Measurements from ENCODE around the gene LAMA4.

Gene LAMA4

DNA sequence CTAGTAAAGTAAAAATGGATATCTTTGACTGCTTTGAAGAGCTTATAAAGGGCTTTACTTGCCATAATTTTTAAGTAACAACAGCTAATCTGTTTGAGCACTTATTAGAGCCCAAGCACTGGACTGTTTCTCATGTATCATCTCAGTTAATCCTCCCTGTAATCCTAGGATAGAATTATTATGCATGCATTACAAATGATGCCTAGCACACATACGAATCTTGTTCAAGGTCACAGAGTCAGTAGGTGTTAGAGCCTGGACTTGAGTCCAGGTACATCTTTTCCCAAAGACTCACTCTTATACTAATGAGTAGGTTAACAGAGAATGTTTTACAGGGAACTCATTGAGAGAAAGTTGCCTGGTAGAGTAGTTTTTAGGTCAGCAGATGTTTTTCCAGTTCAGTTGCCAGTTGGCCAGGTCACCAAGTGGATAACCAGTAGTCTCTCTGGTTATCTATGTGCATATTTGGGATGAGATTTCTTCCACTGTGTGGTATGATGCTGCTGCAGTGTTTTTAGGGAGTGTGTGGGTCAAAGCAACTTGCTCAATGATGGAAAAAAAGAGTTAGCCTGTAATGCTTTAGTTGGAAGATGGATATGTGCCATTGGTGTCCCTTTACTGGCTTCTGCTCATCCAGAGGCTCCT lies 32.3 kb upstream of the LAMA4 start:
- DNase-seq = no peak
- H3K27me3 ChIP-seq = no peaks in the 10 kb centered on the region
- TF ChIP-seq, protein P1, sequence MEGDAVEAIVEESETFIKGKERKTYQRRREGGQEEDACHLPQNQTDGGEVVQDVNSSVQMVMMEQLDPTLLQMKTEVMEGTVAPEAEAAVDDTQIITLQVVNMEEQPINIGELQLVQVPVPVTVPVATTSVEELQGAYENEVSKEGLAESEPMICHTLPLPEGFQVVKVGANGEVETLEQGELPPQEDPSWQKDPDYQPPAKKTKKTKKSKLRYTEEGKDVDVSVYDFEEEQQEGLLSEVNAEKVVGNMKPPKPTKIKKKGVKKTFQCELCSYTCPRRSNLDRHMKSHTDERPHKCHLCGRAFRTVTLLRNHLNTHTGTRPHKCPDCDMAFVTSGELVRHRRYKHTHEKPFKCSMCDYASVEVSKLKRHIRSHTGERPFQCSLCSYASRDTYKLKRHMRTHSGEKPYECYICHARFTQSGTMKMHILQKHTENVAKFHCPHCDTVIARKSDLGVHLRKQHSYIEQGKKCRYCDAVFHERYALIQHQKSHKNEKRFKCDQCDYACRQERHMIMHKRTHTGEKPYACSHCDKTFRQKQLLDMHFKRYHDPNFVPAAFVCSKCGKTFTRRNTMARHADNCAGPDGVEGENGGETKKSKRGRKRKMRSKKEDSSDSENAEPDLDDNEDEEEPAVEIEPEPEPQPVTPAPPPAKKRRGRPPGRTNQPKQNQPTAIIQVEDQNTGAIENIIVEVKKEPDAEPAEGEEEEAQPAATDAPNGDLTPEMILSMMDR (IDR thresholded peaks at IDR 0.05; ENCODE audit: low read depth, low read length) = no peak
- H3K4me3 ChIP-seq (ENCODE audit: low read depth, low read length) = no peak overlapping the region
- no peaks in the 10 kb centered on the region for H3K9me3 ChIP-seq
- no peaks in the 10 kb centered on the region for H3K36me3 ChIP-seq
- peaks cover 18% of the 10 kb centered on the region for H3K4me1 ChIP-seq

DNA sequence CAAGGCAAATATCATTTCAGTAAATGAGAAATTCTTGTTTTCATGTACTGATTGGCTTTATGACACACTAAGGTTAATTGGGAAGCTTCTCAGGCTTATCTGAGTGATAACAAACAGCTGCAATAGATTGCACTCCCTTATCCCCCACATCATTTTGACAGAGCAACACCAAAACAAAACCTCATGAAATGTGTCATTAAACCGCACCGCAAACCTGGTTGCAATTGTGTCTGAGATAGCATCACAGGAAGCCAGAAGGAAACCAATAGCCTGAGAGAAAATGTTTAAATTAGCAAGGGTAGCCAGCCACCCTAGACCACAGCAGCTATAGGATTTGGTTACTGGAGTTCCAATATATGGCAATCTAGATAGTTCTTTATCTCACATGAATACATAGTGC lies 31.6 kb upstream of the LAMA4 start:
- TF ChIP-seq, protein P1 (IDR thresholded peaks at IDR 0.05; ENCODE audit: low read depth, low read length) = no peak
- Histone ChIP-seq H3K36me3 (no peaks in the 10 kb centered on the region), H3K27me3 (no peaks in the 10 kb centered on the region), H3K4me3 (ENCODE audit: low read depth, low read length) (no peak overlapping the region), H3K9me3 (no peaks in the 10 kb centered on the region), H3K4me1 (peaks cover 18% of the 10 kb centered on the region)
- DNase-seq = no peak

DNA sequence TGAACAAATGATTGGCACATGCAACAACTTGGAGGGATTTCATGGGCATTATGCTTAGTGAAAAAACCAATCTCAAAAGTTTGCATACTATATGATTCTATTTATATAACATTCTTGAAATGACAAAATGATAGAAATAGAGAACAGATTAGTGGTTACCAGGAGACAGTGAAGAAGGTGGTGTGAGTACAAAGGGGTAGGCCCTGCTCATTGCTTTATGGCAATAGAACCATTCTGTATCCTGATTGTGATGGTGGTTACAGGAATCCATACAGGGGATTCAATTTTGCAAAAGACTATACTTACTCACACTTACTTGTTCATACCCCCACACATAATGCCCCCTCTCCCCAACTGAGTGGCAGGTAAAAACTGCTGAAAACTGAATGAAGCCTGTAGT lies 30.2 kb upstream of the LAMA4 start:
- no peaks in the 10 kb centered on the region for H3K9me3 ChIP-seq
- TF ChIP-seq, protein P1 (IDR thresholded peaks at IDR 0.05; ENCODE audit: low read depth, low read length) = no peak
- H3K36me3 ChIP-seq = no peaks in the 10 kb centered on the region
- no peaks in the 10 kb centered on the region for H3K27me3 ChIP-seq
- DNase-seq = no peak
- H3K4me1 ChIP-seq = peaks cover 20% of the 10 kb centered on the region
- no peak overlapping the region for H3K4me3 ChIP-seq (ENCODE audit: low read depth, low read length)

DNA sequence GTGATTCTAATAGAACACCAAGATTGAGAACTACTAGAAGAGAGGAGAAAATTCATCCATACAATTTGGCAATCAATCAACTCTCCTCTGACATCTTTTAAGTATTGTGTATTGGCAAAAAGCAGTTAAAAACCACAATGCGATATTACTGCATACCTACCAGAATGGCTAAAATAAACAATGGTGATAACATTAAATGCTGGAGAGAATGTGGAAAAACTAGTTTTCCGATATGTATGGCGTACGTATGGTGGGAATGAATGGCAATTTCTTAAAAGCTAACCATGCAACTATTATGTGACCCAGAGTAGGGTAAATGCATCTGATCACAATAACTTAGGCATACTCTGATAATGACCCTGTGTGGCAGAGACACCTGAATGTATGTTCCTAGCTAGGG lies 29.3 kb upstream of the LAMA4 start:
- Histone ChIP-seq H3K4me1 (peaks cover 22% of the 10 kb centered on the region), H3K4me3 (ENCODE audit: low read depth, low read length) (no peak overlapping the region), H3K9me3 (no peaks in the 10 kb centered on the region), H3K36me3 (no peaks in the 10 kb centered on the region), H3K27me3 (no peaks in the 10 kb centered on the region)
- TF ChIP-seq, protein P1 (IDR thresholded peaks at IDR 0.05; ENCODE audit: low read depth, low read length) = no peak
- DNase-seq = no peak

DNA sequence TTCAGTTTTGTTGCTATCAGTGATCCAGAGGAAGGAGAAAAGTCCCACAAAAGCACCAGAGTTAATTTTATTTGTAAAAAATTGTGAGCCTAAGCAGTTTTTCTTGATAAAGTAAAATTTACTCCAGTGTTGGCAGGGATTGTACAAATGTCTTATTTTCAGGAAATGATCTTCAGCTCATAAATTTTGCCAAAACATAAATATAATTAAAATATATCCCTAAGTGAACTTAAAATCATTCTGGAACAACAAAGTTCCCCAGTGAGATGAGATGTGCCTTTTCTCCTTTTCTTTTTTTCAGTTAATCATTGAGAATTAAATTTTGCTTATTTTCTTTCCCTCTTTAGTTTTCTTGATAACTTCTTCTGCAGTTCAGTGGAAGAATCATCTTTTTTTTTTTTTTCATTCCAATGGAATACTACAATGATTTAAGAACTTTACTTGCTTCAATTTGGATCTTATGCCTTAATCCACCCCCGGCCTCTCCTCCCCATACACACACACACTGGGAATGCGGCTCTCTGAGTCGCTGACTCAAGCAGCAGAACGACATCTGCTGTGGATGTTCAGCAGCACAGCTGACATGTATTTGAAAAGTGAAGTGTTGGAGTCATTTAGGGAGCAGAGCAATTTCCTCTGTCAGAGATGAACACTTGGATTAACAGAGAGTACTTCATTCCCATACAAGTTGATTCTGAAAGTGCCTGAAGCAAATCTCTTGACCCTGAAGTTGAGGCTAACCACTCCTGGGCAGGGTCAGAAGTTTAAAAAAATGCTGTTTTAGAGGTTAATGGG lies 27.7 kb upstream of the LAMA4 start:
- Histone ChIP-seq H3K9me3 (no peaks in the 10 kb centered on the region), H3K36me3 (no peaks in the 10 kb centered on the region), H3K27me3 (no peaks in the 10 kb centered on the region), H3K4me1 (peaks cover 28% of the 10 kb centered on the region), H3K4me3 (ENCODE audit: low read depth, low read length) (no peak overlapping the region)
- peak; percentile 60 for DNase-seq
- TF ChIP-seq, protein P1 (IDR thresholded peaks at IDR 0.05; ENCODE audit: low read depth, low read length) = peak; percentile 53

Measured in BE2C (cell line).